Measurements from ENCODE around the gene P2RX5.

Gene P2RX5

DNA sequence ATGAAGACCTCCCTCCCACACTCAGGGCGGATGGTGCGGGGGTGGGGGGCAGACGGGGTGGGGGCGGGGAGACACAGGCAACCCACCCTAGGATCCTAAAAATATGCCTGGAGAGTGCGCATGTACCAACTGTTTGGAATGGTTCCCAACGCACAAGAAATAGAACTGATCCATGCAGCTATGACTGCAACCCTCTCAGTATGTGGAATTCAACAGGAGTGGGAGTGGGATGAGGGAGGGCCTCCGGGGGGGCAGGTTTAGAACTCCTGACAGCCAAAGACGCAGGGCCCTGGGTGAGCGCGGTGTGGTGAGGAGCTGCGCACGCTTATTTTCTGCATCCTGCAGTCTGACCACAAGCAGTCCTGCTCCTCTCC is 1.1 kb upstream of the P2RX5 start:
- Histone ChIP-seq H3K4me1 (ENCODE audit: insufficient read depth, low read length, severe bottlenecking) (peaks cover 25% of the 10 kb centered on the region), H3K9ac (ENCODE audit: low read length) (no peak overlapping the region), H3K9me3 (ENCODE audit: low read length) (no peaks in the 10 kb centered on the region), H3K4me2 (ENCODE audit: low read length) (no peak overlapping the region), H3K9me2 (ENCODE audit: low read depth, low read length) (no peaks in the 10 kb centered on the region), H3K36me3 (ENCODE audit: insufficient read depth, low read length) (no peaks in the 10 kb centered on the region), H2AFZ (ENCODE audit: low read length) (no peak overlapping the region), H3F3A (ENCODE audit: insufficient read depth, low read length) (no peaks in the 10 kb centered on the region), H4K20me1 (ENCODE audit: insufficient read depth, low read length) (no peaks in the 10 kb centered on the region), H3K27ac (ENCODE audit: low read depth, low read length, poor library complexity, severe bottlenecking) (no peak overlapping the region), H3K27me3 (ENCODE audit: insufficient read depth, low read length) (no peaks in the 10 kb centered on the region; the same call in 1 of the 2 replicates), H3K4me3 (ENCODE audit: low read depth, low read length, poor library complexity, severe bottlenecking) (no peak overlapping the region), H3K79me2 (ENCODE audit: insufficient read depth, low read length) (peaks cover 7% of the 10 kb centered on the region; the same call in 1 of the 2 replicates)
- TF ChIP-seq EZH2 (IDR thresholded peaks at IDR 0.05; ENCODE audit: borderline replicate concordance, low read length) = no peak
- TF ChIP-seq, protein P1, sequence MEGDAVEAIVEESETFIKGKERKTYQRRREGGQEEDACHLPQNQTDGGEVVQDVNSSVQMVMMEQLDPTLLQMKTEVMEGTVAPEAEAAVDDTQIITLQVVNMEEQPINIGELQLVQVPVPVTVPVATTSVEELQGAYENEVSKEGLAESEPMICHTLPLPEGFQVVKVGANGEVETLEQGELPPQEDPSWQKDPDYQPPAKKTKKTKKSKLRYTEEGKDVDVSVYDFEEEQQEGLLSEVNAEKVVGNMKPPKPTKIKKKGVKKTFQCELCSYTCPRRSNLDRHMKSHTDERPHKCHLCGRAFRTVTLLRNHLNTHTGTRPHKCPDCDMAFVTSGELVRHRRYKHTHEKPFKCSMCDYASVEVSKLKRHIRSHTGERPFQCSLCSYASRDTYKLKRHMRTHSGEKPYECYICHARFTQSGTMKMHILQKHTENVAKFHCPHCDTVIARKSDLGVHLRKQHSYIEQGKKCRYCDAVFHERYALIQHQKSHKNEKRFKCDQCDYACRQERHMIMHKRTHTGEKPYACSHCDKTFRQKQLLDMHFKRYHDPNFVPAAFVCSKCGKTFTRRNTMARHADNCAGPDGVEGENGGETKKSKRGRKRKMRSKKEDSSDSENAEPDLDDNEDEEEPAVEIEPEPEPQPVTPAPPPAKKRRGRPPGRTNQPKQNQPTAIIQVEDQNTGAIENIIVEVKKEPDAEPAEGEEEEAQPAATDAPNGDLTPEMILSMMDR (IDR thresholded peaks at IDR 0.05; ENCODE audit: low read length) = no peak

DNA sequence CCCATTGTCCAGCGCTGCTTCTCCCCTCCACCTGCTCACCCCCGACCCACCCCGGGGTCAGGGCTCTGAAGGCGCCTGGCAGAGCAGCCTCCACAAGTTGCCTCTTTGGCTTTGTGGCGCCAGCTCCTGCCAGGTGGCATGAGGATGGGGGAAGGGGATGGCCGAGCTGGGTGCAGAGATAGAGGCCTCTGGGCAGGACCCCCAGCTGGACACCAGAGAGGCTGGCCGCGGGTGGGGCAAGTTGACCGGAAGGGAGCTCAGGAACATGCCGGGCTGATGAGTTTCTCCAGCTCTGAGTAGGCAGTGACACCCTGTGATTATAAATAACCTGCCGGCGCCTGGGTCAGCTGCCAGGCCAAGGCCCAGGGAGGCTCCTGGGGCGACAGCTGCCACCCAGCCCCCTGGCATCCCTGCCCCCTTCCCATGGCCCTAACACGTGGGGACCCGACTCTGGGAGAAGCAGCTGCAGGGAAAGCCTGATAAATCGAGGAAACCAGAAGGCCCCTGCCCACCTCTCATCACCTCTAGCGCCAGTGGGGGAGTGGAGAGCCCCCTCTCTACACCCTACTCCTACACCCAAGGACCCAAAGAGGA is 729 bp downstream of the P2RX5 start:
- H3K36me3 ChIP-seq (ENCODE audit: insufficient read depth, low read length) = no peaks in the 10 kb centered on the region; the same call in 1 of the 2 replicates
- no peak overlapping the region for H2AFZ ChIP-seq (ENCODE audit: low read length)
- H3K9me3 ChIP-seq (ENCODE audit: low read length) = no peaks in the 10 kb centered on the region
- no peak for TF ChIP-seq EZH2 (IDR thresholded peaks at IDR 0.05; ENCODE audit: borderline replicate concordance, low read length)
- TF ChIP-seq, protein P1 (IDR thresholded peaks at IDR 0.05; ENCODE audit: low read length) = no peak
- peak overlapping the region; percentile 73 for H3K9ac ChIP-seq (ENCODE audit: low read length)
- peak overlapping the region; percentile 76 for H3K4me2 ChIP-seq (ENCODE audit: low read length)
- no peaks in the 10 kb centered on the region for H4K20me1 ChIP-seq (ENCODE audit: insufficient read depth, low read length)
- no peaks in the 10 kb centered on the region; the same call in 1 of the 2 replicates for H3K27me3 ChIP-seq (ENCODE audit: insufficient read depth, low read length)
- H3F3A ChIP-seq (ENCODE audit: insufficient read depth, low read length) = no peaks in the 10 kb centered on the region
- peaks cover 40% of the 10 kb centered on the region for H3K4me1 ChIP-seq (ENCODE audit: insufficient read depth, low read length, severe bottlenecking)
- H3K27ac ChIP-seq (ENCODE audit: low read depth, low read length, poor library complexity, severe bottlenecking) = peak overlapping the region; percentile 52
- H3K9me2 ChIP-seq (ENCODE audit: low read depth, low read length) = no peaks in the 10 kb centered on the region
- peaks cover 7% of the 10 kb centered on the region; the same call in 1 of the 2 replicates for H3K79me2 ChIP-seq (ENCODE audit: insufficient read depth, low read length)
- H3K4me3 ChIP-seq (ENCODE audit: low read depth, low read length, poor library complexity, severe bottlenecking) = peak overlapping the region; percentile 70

DNA sequence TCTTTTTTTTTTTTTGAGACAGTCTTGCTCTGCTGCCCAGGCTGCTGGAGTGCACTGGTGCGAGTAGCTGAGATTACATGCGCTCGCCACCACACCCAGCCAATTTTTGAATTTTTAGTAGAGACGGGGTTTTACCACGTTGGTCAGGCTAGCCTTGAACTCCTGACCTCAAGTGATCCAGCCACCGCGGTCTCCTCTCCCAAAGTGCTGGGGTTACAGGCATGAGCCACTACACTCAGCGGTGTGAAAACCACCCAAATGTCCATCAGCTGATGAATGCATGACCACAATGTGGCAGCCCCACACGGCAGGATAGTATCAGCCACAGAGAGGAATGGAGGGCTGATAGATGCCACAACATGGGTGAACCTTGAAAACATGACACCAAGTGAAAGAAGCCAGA is 2.1 kb downstream of the P2RX5 start:
- no peaks in the 10 kb centered on the region; the same call in 1 of the 2 replicates for H3K27me3 ChIP-seq (ENCODE audit: insufficient read depth, low read length)
- peak overlapping the region; percentile 52 for H3K27ac ChIP-seq (ENCODE audit: low read depth, low read length, poor library complexity, severe bottlenecking)
- H3K9me2 ChIP-seq (ENCODE audit: low read depth, low read length) = no peaks in the 10 kb centered on the region
- no peaks in the 10 kb centered on the region for H3K9me3 ChIP-seq (ENCODE audit: low read length)
- peaks cover 54% of the 10 kb centered on the region for H3K4me1 ChIP-seq (ENCODE audit: insufficient read depth, low read length, severe bottlenecking)
- no peaks in the 10 kb centered on the region for H4K20me1 ChIP-seq (ENCODE audit: insufficient read depth, low read length)
- peak overlapping the region; percentile 76 for H3K4me2 ChIP-seq (ENCODE audit: low read length)
- no peak overlapping the region for H2AFZ ChIP-seq (ENCODE audit: low read length)
- no peaks in the 10 kb centered on the region for H3F3A ChIP-seq (ENCODE audit: insufficient read depth, low read length)
- TF ChIP-seq, protein P1 (IDR thresholded peaks at IDR 0.05; ENCODE audit: low read length) = no peak
- TF ChIP-seq EZH2 (IDR thresholded peaks at IDR 0.05; ENCODE audit: borderline replicate concordance, low read length) = no peak
- H3K9ac ChIP-seq (ENCODE audit: low read length) = peak overlapping the region; percentile 73; the same call in 1 of the 2 replicates
- H3K79me2 ChIP-seq (ENCODE audit: insufficient read depth, low read length) = peaks cover 7% of the 10 kb centered on the region; the same call in 1 of the 2 replicates
- no peaks in the 10 kb centered on the region; the same call in 1 of the 2 replicates for H3K36me3 ChIP-seq (ENCODE audit: insufficient read depth, low read length)
- peak overlapping the region; percentile 70 for H3K4me3 ChIP-seq (ENCODE audit: low read depth, low read length, poor library complexity, severe bottlenecking)
